Measurements from ENCODE around the gene TCF7L1.

Gene TCF7L1

GRCh38 chr2:85164145-85164569 is 31.0 kb downstream of the TCF7L1 start:
- DNase-seq, result no peak

- DNase-seq, result no peak
These were observed 32.0 kb downstream of the TCF7L1 start for GRCh38 chr2:85165088-85165690.

- DNase-seq, result no peak
These were observed 32.8 kb downstream of the TCF7L1 start for GRCh38 chr2:85166021-85166420.

GRCh38 chr2:85167479-85167878 is 34.3 kb downstream of the TCF7L1 start:
- DNase-seq, result no peak

DNA sequence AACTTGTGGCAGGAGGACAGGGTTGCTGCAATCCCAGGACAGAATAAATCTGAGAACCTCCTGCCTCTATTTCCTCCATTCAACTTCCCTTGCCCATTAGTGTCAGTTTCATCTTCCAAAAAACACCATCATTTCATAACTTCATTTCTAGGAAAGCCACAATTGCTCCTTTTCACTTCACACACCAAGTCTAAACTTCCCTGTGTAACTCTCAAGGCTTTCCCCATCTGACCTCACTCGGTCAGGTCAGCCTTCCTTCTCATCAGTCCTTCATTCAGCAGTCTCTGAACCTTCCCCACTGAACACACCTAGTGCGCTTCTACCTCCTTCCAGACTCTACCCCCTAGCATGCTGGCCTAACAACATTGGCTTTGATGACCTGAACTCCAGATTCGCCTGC is 35.8 kb downstream of the TCF7L1 start:
- no peak for DNase-seq

DNA sequence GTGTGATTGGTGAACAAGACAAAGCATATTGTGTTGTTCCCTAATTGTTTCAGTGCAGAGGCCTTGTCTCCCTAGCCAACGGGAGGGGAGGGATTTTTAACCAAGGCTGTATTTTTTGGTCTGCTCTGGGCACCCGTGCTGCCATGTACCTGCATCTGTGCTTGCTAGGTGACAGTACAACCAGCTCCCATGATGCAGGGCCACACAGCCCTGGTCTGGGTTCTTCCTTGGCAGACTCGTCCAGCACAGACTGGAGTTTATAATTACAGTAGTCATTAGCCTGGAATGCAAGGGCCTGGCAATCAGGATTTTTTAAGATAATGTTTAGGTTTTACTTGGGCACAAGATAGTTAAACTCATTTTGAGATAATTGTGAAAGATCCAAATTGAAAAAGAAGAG is 36.4 kb downstream of the TCF7L1 start:
- no peak for DNase-seq

DNA sequence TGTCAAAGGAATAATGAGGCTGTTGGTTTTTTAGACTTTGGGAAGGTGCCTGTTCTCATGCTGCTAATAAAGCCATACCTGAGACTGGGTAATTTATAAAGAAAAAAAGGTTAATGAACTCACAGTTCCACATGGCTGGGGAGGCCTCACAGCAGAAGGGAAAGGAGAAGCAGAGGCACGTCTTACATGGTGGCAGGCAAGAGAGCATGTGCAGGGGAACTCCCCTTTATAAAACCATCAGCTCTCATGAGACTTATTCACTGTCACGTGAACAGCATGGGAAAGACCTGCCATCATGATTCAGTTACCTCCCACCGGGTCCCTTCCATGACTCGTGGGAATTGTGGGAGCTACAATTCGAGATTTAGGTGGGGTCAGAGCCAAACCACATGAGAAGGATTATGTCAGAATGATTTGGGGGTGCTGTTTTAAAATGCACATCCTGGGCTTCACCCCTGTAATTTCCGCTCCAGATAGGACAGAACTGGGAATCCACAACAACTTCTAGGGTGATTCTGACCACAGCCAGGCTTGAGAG is 37.8 kb downstream of the TCF7L1 start:
- no peak for DNase-seq

- no peak for DNase-seq
These were observed 38.7 kb downstream of the TCF7L1 start for GRCh38 chr2:85171916-85172315.

- no peak for DNase-seq
These were observed 40.7 kb downstream of the TCF7L1 start for GRCh38 chr2:85173909-85174308.

GRCh38 chr2:85174943-85175342 is 41.8 kb downstream of the TCF7L1 start:
- DNase-seq, result no peak

- no peak for DNase-seq
These were observed 42.4 kb downstream of the TCF7L1 start for GRCh38 chr2:85175369-85176299.

DNA sequence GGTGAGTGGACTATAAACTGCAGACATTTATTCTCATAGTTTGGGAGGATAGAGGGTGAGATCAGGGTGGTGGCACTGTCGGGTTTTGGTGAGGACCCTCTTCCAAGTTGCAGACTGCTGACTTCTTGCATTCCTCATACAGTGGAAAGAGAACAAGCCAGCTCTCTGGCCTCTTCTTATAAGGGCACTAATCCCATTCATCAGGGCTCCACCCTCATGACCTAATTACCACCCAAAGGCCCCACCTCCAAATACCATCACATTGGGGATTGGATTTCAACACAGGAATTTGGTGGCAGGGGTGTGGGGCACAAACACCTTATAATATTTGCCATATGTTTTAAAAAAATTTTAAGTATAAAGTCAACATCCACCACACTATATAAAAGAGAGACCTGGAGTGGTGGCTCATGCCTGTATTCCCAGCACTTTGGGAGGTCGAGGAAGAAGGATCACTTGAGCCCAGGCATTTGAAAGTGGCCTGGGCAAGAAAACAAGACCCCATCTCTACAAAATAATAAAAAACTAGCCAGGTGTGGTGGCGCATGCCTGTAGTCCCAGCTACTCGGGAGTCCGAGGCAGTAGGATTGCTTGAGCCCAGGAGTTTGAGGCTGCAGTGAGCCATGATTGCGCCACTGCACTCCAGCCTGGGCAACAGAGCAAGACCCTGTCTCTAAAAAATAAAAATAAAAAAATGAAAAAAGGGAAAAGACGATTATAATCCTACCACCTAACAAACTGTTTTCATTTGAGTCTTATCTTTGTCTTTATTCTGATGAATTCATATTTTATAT is 44.0 kb downstream of the TCF7L1 start:
- DNase-seq, result no peak

DNA sequence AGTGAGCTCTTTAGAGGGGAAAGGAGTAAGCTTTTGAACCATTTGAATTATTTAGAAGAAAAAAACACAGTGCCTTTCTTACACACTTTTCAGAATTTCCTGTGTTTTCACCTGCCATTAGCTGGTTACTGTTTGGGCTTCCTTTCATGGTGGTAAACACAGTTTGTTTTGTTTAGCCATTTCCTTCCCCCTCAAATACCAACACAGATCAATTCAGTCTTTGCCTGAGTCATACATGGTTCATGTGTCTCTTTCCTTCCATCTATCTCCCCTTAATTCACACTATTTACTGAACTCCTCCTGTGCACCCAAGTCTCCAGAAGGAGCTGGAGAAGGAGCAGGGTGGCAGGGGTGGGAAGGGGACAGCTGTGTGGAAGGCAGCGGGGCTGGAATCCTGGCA is 45.0 kb downstream of the TCF7L1 start:
- no peak for DNase-seq

- DNase-seq, result no peak
These were observed 45.8 kb downstream of the TCF7L1 start for GRCh38 chr2:85178980-85179411.

DNA sequence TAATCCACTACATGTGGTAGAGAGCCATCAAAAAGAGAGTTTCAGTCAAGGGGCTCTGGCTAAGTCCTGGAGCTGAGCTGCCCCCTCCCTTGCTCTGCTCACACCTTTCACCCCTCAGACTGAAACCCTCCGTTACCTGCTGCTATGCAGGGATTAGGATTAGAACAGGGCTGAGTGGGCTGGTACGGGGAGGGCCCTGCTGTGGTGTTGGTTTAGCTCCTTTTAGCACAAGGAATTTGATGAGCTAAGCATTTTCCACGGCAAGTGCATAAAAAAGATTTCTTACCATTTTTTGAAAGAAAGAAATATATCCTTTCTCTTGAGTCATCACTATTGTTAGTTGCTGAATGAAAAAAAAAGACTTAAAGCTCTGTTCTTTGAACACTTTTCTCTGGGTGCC is 46.3 kb downstream of the TCF7L1 start:
- DNase-seq, result no peak

GRCh38 chr2:85180322-85181133 is 47.3 kb downstream of the TCF7L1 start:
- no peak for DNase-seq

DNA sequence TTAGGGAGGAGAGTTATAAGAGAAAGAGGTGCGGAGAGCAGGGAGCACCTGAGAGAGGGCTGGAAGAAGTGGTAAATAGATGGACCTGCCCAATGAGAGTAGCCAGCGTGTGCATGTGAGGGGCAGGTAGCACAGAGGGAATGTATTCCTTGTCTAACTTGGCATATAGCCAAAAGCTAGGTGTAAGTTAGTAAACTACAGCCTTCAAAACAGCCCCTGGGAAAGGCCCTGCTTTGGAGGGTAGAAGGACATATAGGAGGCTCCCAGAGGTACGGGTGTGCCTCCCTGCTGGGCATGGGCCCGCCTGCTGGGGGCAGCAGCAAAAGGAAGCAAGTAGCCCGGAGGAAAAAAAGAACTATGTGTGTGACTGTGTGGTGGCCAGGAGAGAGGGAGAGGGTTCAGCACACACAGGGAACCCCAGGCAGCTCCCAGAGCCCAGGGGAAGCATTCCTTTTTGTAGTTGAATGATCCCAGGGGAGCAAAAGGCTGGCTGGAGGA is 48.0 kb downstream of the TCF7L1 start:
- no peak for DNase-seq

DNA sequence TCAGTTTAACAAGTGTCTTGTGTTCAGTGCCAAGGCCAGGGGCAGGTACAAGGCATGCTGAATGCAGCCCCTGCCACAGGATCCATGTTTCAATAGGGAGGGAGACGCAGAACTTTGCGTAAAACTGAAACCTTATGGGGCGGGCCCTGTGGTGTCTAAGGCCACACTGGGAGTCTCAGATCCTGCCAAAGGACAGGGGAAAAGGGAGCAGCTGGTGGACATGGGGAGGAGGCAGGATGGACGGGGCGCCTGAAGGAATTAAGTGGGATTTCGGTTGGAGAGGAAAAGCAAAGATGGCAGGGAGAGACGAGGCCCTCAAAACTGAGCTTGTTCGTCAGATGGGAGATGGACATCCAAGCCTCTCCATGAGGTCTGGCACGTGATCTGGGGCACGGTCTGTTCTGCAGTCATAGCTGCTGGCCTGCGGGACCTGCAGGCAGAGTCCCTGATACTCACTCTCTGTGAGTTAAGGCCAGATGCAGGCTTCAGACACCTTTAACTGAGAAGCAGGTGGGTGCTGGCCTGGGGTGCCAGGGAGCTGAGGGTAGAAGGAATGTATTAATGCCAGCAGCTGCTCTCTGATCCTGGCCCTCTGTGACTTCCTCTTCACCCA is 48.8 kb downstream of the TCF7L1 start:
- no peak for DNase-seq

DNA sequence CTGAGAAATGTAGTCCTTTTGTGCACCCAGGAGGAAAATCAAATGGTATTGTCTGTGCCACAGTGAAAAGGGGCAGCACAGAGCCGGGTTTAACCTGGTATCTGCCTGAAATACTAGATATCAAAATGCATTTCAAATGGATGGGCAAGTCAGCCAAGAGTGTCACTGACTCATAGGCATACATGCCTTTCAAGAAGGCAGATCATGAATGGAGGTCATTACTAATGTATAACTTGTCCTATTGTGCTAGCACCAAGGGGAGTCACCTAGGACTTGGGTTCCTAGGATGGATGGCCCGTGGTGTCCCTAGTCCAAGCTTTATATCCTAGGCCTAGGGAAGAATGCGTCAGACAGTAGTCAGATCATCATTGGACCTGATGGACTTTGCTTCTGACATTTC is 49.9 kb downstream of the TCF7L1 start:
- DNase-seq, result no peak

- DNase-seq, result no peak
These were observed 50.3 kb downstream of the TCF7L1 start for GRCh38 chr2:85183479-85183878.

DNA sequence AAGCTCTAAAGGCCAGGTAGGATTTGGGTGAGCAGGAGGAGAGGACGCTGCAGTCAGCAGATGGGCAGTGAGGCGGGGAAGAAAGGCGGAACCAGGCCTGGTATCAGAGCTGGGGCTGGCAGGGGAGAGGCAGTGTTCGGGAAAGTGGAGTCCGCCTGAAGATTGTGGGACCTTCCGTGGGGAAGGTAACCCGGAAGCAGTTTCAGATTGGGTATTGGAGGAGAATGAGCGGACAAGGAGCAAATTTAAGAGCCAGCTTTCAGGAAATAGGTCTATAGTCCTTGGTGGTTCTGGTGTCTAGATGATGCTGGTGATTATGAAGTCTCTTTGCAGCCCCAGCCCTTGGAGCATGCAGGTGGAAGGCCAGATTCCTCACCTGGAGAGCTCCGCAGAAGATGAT is 51.0 kb downstream of the TCF7L1 start:
- DNase-seq, result no peak

DNA sequence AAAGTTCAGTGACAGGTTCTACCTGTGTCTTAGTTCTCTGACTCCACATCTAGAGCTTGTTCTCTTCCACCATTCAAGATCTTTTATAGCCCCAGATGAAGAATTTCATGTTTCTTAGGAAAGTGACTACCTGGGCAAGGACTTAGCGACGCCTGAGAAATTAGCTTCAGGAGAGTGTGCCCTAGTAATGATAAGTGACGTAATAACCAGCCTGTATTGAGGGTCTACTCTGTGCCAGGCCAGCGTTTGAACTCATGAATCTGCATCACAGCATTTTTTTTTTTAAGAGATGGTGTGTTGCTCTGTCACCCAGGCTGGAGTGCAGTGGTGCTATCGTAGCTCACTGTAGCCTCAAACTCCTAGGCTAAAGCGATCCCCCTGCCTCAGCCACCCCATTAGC is 51.8 kb downstream of the TCF7L1 start:
- DNase-seq, result no peak
